Measurements from ENCODE around the gene MYLIP. TPM values are rescaled to one million over a fixed set of nuclear protein-coding genes. Genes with fewer than 3 reads are reported as not detected.

Gene MYLIP
- total RNA-seq, 4 donors from 2014 or later: 22.5 to 43.2 (median 40.7) TPM

DNA sequence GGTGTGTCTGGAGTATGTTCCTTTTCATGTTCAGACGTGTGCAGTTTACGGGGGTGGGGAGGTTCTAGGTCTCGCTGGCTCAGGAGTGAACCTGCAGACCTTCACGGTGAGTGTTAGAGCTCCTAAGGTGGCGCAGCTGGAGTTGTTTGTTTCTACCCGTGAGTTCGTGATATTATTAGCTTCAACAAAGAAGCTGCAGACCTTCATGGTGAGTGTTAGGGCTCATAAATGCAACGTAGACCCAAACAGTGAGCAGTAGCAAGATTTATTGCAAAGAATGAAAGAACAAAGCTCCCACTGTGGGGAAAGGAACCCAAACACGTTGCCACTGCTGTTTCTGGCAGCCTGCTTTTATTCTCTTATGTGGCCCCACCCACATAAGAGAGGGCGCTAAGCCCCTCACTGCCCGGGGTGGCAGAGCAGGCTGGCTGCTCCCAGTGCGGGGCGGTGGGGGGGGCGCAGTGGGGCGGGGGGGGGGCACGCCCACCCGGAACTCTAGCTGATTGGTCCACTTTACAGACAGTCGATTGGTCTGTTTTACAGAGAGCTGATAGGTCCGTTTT lies 68.2 kb downstream of the MYLIP start:
- intact Hi-C loops (cut with DNase I; ENCODE audit: low total_unique reads): no loop called here
- Histone ChIP-seq H3K4me3 (no peak overlapping the region), H3K27me3 (no peaks in the 10 kb centered on the region), H3K9me3 (no peaks in the 10 kb centered on the region), H3K4me1 (peaks cover 0 to 16% (median 9%) of the 10 kb centered on the region in 4 donors), H3K27ac (no peak overlapping the region), H3K36me3 (no peaks in the 10 kb centered on the region)
- no peak for DNase-seq
- no peak for TF ChIP-seq POLR2AphosphoS5 (IDR thresholded peaks at IDR 0.05)
- no peak for TF ChIP-seq EP300 (IDR thresholded peaks at IDR 0.05; ENCODE audit: low read depth)
- TF ChIP-seq POLR2A (IDR thresholded peaks at IDR 0.05): no peak
- TF ChIP-seq, protein P1, sequence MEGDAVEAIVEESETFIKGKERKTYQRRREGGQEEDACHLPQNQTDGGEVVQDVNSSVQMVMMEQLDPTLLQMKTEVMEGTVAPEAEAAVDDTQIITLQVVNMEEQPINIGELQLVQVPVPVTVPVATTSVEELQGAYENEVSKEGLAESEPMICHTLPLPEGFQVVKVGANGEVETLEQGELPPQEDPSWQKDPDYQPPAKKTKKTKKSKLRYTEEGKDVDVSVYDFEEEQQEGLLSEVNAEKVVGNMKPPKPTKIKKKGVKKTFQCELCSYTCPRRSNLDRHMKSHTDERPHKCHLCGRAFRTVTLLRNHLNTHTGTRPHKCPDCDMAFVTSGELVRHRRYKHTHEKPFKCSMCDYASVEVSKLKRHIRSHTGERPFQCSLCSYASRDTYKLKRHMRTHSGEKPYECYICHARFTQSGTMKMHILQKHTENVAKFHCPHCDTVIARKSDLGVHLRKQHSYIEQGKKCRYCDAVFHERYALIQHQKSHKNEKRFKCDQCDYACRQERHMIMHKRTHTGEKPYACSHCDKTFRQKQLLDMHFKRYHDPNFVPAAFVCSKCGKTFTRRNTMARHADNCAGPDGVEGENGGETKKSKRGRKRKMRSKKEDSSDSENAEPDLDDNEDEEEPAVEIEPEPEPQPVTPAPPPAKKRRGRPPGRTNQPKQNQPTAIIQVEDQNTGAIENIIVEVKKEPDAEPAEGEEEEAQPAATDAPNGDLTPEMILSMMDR (IDR thresholded peaks at IDR 0.05): no peak
- in situ Hi-C loops (cut with MboI; ENCODE audit: low pct_ligation_motif_present in 1 of 4, low pct_unique_long_range_greater_than_20kb in 1 of 4, low sequenced_read_pairs in 3 of 4): no loop called here
- WGBS, 2 donors (ENCODE audit: low coverage in 1 of 2): 77% methylated on average over 15 of the region's 19 CpGs; no CpG with 5 or more reads in 1 of the 2 donors

Small RNA genes within 50 kb of the gene (small RNA-seq; reads per million reads assigned to genes)
- gene MIR4639: 0 to 0.14 (median 0) reads per million in 4 donors

Other genes with a start within 250 kb of the MYLIP start
- gene GMPR, start 109.5 kb downstream of the MYLIP start, total RNA-seq: 1 to 10 TPM in 3 of 4 donors, not detected in 1; 4.4 to 5.1 (median 4.5) TPM